Esophagus muscularis mucosa (tissue), 2 donors: ENCODE data around the gene DGKQ.

Experiments
- POLR2A ChIP-seq: fragments of 450-650 bp; IDR thresholded peaks from one replicate; pipeline ENCODE4 v1.6.1; 2017; ENCODE audit warnings: antibody characterized with exemption, moderate library complexity, mild to moderate bottlenecking, low read depth
- POLR2AphosphoS5 ChIP-seq, 2 donors: sonication (generic); formaldehyde crosslinking; IDR thresholded peaks; one replicate each; pipeline ENCODE4 v1.6.1; 2017; ENCODE audit warnings: antibody characterized with exemption in 2 of 2

DNA sequence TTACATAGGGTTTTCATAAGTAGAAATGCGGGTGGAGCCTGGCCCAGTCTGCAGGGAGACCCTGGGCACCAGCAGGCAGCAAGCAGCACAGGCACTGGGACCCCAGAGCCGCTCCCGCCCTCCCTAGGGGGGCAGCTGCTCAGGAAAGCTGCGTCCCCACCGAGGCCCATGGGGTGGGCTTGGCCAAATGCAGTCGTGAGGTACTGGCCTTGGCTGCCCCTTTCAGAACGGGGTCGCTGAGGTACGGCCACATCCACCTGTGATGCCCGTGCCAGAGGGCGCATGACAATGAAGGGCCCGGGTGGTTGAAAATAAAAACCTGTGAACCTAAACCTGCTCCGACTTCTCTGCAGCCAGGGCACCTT, 24.5 kb downstream of the DGKQ start:
- TF ChIP-seq POLR2AphosphoS5 (IDR thresholded peaks at IDR 0.05) (no peak), POLR2A (no peak)
